Fibroblast of mammary gland (primary cell): ENCODE measurements around the gene PTPRN2.

Experiments
- DNase-seq: peaks from one replicate; pipeline ENCODE4 v3.0.0-alpha.2; 2010; ENCODE audit warnings: low read depth
- H3K4me3 ChIP-seq: 2 replicates; pipeline ENCODE4 v1.5.1; 2011; ENCODE audit warnings: low read depth, mild to moderate bottlenecking, low read length, moderate library complexity; ENCODE audit not compliant: control insufficient read depth
- TF ChIP-seq, protein P1 (sequence below): conservative IDR thresholded peaks from 2 replicates; pipeline ENCODE4 v1.5.1; 2011; ENCODE audit warnings: low read depth, low read length, inconsistent platforms; ENCODE audit not compliant: control insufficient read depth, insufficient read depth

The PTPRN2 gene

DNA sequence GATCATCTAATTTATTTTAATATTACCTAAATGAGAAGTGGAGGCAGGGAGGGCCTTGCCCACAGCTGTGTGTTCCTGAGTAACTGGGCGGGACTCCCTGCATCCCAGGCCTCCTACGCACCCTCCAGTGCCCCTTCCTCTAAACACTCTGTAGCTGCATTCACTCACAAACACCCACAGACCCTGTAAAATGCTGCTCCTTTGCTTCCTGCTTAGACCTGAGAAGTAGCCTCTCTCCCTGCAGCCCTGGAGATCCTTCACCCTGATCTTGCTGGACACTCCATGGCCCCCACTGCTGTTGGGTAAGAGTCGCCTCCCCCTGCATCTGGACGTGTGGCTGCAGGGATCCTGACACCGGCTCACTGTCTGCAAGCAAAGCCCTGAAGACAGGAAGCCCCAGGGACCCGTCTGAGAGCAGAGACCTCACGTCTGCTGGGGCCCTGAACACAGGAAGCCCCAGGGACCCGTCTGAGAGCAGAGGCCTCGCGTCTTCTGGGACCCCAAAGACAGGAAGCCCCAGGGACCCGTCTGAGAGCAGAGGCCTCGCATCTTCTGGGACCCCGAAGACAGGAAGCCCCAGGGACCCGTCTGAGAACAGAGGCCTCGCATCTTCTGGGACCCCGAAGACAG lies 661.0 kb downstream of the PTPRN2 start:
- TF ChIP-seq, protein P1, sequence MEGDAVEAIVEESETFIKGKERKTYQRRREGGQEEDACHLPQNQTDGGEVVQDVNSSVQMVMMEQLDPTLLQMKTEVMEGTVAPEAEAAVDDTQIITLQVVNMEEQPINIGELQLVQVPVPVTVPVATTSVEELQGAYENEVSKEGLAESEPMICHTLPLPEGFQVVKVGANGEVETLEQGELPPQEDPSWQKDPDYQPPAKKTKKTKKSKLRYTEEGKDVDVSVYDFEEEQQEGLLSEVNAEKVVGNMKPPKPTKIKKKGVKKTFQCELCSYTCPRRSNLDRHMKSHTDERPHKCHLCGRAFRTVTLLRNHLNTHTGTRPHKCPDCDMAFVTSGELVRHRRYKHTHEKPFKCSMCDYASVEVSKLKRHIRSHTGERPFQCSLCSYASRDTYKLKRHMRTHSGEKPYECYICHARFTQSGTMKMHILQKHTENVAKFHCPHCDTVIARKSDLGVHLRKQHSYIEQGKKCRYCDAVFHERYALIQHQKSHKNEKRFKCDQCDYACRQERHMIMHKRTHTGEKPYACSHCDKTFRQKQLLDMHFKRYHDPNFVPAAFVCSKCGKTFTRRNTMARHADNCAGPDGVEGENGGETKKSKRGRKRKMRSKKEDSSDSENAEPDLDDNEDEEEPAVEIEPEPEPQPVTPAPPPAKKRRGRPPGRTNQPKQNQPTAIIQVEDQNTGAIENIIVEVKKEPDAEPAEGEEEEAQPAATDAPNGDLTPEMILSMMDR: no peak
- no peak for DNase-seq
- no peak overlapping the region for H3K4me3 ChIP-seq

DNA sequence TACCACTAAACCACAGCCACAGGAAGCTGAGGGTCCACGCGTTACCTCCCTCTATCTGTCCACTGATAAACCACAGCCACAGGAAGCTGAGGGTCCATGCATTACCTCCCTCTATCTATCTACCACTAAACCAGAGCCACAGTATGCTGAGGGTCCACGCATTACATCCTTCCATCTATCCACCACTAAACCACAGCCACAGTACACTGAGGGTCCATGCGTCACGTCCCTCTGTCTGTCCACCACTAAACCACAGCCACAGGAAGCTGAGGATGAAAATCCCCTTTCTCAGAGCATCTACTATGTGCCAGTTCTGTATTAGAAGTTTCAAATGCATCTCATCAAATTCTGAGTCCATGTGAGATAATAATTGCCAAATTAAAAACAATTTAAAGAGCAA lies 661.5 kb downstream of the PTPRN2 start:
- TF ChIP-seq, protein P1: no peak
- DNase-seq: no peak
- no peak overlapping the region for H3K4me3 ChIP-seq

DNA sequence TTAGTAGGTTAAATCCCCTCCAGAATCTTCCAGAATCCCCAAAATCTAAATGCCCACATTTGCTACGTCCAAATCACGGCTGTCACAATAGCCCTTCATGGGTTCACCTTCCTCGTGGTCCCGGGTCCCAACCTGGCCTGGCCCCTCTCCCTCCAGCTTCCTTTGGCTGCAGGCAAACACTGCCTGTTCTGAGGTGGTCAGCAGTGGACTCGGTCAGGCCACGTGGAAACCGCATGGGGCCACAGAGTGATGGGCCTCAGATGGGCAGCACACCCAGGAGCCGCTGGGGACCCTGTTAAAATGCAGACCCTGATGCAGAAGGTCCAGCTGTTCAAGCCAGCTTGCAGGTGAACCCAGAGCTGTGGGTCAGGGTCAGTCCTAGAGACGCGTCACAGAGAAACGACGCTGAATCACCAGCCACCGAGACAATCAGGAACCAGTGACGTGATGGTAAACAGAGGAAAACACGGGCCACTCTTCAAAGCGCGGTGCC lies 662.2 kb downstream of the PTPRN2 start:
- no peak overlapping the region for H3K4me3 ChIP-seq
- TF ChIP-seq, protein P1: no peak
- DNase-seq: no peak

DNA sequence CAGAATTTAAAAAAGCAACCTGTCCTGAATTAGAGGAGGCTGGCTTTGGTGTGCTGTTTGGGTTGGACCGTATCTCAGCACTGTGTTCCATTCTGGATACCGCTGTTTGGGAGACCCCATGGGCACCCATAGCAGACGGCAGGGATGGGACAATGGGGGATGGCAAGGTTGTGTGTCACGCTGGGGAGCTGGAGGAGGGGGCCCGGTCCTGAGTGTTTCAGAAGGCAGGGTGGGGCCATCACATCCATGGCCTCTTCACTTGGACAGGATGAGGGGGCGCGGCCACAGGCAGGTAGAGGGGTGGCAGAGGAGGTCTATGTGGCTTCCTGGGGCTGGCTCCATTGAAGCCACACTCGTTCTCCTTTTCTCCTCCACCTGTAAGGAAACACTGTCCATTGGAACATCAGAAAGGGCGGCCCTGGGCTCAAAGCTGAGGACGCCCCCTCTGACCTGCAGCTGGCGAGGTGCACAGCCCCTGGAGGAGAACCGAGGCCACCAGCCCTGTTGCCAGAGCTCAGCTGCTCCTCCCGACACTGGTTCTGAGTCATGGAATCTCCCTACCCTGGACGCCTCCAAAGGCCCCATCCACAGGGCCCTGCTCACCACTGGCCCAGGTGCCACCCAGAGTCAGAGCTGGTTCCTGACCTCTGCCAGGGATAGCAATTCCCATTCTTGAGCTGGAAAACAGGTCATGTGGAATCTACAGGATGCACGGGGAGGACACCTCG lies 663.6 kb downstream of the PTPRN2 start:
- TF ChIP-seq, protein P1: no peak
- H3K4me3 ChIP-seq: no peak overlapping the region
- no peak for DNase-seq

DNA sequence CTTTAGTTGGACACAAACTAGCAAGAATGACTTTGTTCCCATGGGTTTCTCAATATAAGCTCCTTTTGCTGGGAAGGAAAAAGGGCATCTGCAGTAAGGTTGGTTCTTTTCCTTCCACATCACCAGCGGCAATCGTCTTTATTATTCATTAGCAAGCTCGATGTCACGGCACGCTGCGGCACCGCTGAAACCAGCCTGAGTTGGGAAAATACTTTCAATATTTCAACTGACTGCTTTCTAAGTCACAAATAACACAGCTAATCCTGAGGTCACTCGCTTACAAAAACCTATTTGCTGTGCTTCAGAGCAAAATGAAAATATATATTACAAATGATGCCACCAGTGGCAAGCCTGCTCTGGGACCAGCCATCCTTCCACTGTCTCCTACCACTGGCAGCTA lies 665.0 kb downstream of the PTPRN2 start:
- no peak overlapping the region for H3K4me3 ChIP-seq
- no peak for DNase-seq
- TF ChIP-seq, protein P1: no peak

DNA sequence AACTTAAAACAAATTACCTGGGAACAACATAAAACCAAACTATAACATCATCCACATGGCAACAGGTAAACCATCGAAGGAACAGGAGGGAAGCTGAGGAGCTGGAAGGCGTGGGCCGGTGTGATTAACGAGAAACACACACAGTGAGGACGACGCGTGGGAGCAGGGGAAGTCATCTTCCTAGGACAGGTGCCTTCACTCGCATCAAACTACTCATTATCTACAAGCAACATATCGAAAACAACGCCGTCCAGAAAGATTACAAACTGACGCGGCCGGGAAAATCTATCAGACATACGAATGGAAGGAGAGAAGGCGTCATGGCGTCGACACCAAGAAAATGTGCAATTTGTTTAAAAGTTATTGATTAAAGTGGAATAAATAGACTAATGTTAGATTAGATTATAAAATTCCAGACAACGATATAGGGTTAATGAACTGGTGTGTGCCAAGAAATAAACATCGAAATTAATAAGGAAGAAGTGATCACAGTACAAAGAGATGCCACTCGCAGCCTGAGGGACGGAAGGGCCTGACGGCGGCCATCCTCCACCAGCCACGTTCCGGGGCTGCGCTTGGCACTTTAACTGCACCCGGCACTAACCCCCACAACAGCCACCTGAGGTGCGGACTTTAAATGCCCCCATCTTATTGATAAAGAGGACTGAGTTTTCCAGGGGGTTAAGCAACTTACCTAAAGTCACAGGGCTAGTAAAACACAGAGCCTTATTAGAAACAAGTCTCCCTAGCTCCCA lies 669.1 kb downstream of the PTPRN2 start:
- DNase-seq: no peak
- H3K4me3 ChIP-seq: no peak overlapping the region
- TF ChIP-seq, protein P1: no peak
